ENCODE results near the gene TMEM200B. TPM values are rescaled to one million over a fixed set of nuclear protein-coding genes. Genes with fewer than 3 reads are reported as not detected.
A peak's percentile ranks its signal among the peaks of the same experiment; 100 is the strongest.
"Not testable (repeated sequence)": the region's sequence is repeated elsewhere in the genome, so short reads cannot be mapped to it uniquely, and the experiment has no call there.

Gene TMEM200B
- total RNA-seq, 1 experiment from 2014 or later, result not detected

GRCh38 chr1:29145739-29146437, 22.2 kb upstream of the TMEM200B start:
- no peak for DNase-seq (ENCODE audit: low read depth, low spot score)
- in situ Hi-C loops (cut with HindIII; ENCODE audit: low pct_unique_long_range_greater_than_20kb, low sequenced_read_pairs), result no loop called here

- in situ Hi-C loops (cut with HindIII; ENCODE audit: low pct_unique_long_range_greater_than_20kb, low sequenced_read_pairs), result no loop called here
Measured at GRCh38 chr1:29144178-29144577, 20.5 kb upstream of the TMEM200B start.

GRCh38 chr1:29142714-29143113, 19.0 kb upstream of the TMEM200B start:
- DNase-seq (ENCODE audit: low read depth, low spot score), result no peak
- in situ Hi-C loops (cut with HindIII; ENCODE audit: low pct_unique_long_range_greater_than_20kb, low sequenced_read_pairs), result no loop called here

More at GRCh38 chr1:29144178-29144577, 20.5 kb upstream of the TMEM200B start:
- no peak for DNase-seq (ENCODE audit: low read depth, low spot score)

GRCh38 chr1:29136391-29136915, 12.8 kb upstream of the TMEM200B start:
- in situ Hi-C loops (cut with HindIII; ENCODE audit: low pct_unique_long_range_greater_than_20kb, low sequenced_read_pairs), result no loop called here
- DNase-seq (ENCODE audit: low read depth, low spot score), result no peak

GRCh38 chr1:29134695-29135028, 11.0 kb upstream of the TMEM200B start:
- DNase-seq (ENCODE audit: low read depth, low spot score), result no peak
- in situ Hi-C loops (cut with HindIII; ENCODE audit: low pct_unique_long_range_greater_than_20kb, low sequenced_read_pairs), result no loop called here

- in situ Hi-C loops (cut with HindIII; ENCODE audit: low pct_unique_long_range_greater_than_20kb, low sequenced_read_pairs), result no loop called here
- no peak for DNase-seq (ENCODE audit: low read depth, low spot score)
Measured at GRCh38 chr1:29133861-29134694, 10.4 kb upstream of the TMEM200B start.

- in situ Hi-C loops (cut with HindIII; ENCODE audit: low pct_unique_long_range_greater_than_20kb, low sequenced_read_pairs), result not testable (repeated sequence)
Measured at GRCh38 chr1:29131056-29131455, 7.4 kb upstream of the TMEM200B start.

GRCh38 chr1:29129916-29130315, 6.2 kb upstream of the TMEM200B start:
- in situ Hi-C loops (cut with HindIII; ENCODE audit: low pct_unique_long_range_greater_than_20kb, low sequenced_read_pairs), result no loop called here
- DNase-seq (ENCODE audit: low read depth, low spot score), result no peak

More at GRCh38 chr1:29131056-29131455, 7.4 kb upstream of the TMEM200B start:
- DNase-seq (ENCODE audit: low read depth, low spot score), result not testable (repeated sequence)

GRCh38 chr1:29128739-29129138, 5.0 kb upstream of the TMEM200B start:
- in situ Hi-C loops (cut with HindIII; ENCODE audit: low pct_unique_long_range_greater_than_20kb, low sequenced_read_pairs), result no loop called here
- no peak for DNase-seq (ENCODE audit: low read depth, low spot score)

GRCh38 chr1:29126198-29126597, 2.5 kb upstream of the TMEM200B start:
- in situ Hi-C loops (cut with HindIII; ENCODE audit: low pct_unique_long_range_greater_than_20kb, low sequenced_read_pairs), result no loop called here
- DNase-seq (ENCODE audit: low read depth, low spot score), result no peak

GRCh38 chr1:29125788-29126187, 2.1 kb upstream of the TMEM200B start:
- in situ Hi-C loops (cut with HindIII; ENCODE audit: low pct_unique_long_range_greater_than_20kb, low sequenced_read_pairs), result no loop called here
- DNase-seq (ENCODE audit: low read depth, low spot score), result no peak

- DNase-seq (ENCODE audit: low read depth, low spot score), result no peak
- in situ Hi-C loops (cut with HindIII; ENCODE audit: low pct_unique_long_range_greater_than_20kb, low sequenced_read_pairs), result no loop called here
Measured at GRCh38 chr1:29125237-29125641, 1.5 kb upstream of the TMEM200B start.

GRCh38 chr1:29124366-29125236, 898 bp upstream of the TMEM200B start:
- in situ Hi-C loops (cut with HindIII; ENCODE audit: low pct_unique_long_range_greater_than_20kb, low sequenced_read_pairs), result no loop called here
- peak; percentile 32 for DNase-seq (ENCODE audit: low read depth, low spot score)

GRCh38 chr1:29123053-29123886, 433 bp downstream of the TMEM200B start:
- no peak for DNase-seq (ENCODE audit: low read depth, low spot score)
- in situ Hi-C loops (cut with HindIII; ENCODE audit: low pct_unique_long_range_greater_than_20kb, low sequenced_read_pairs), result no loop called here

- DNase-seq (ENCODE audit: low read depth, low spot score), result no peak
- in situ Hi-C loops (cut with HindIII; ENCODE audit: low pct_unique_long_range_greater_than_20kb, low sequenced_read_pairs), result no loop called here
Measured at GRCh38 chr1:29122682-29123052, 1.0 kb downstream of the TMEM200B start.

GRCh38 chr1:29121936-29122681, 1.6 kb downstream of the TMEM200B start:
- in situ Hi-C loops (cut with HindIII; ENCODE audit: low pct_unique_long_range_greater_than_20kb, low sequenced_read_pairs), result no loop called here

More at GRCh38 chr1:29121936-29122681, 1.6 kb downstream of the TMEM200B start:
- no peak for DNase-seq (ENCODE audit: low read depth, low spot score)
